Measurements from ENCODE around the gene ZNF774. TPM values are rescaled to one million over a fixed set of nuclear protein-coding genes. Genes with fewer than 3 reads are reported as not detected.

ZNF774 gene
- polyA plus RNA-seq, 1 donor (not counting 4 experiments of a cell fraction or from before 2014, with no cell fraction given), result 2.3 TPM

- H3K4me1 ChIP-seq (ENCODE audit: control insufficient read depth, extremely low read depth, insufficient read depth, low read length), result peaks cover 27% of the 10 kb centered on the region
- no peaks in the 10 kb centered on the region for H3K79me2 ChIP-seq (ENCODE audit: control insufficient read depth, insufficient read depth, low read length)
- no peak for TF ChIP-seq EZH2 (IDR thresholded peaks at IDR 0.05; ENCODE audit: low read length)
- no peak for TF ChIP-seq CTCF (optimal IDR thresholded peaks at IDR 0.05 in 1 of 3, IDR thresholded peaks at IDR 0.05 in 1 of 3, conservative IDR thresholded peaks at IDR 0.05 in 1 of 3; ENCODE audit: extremely low read depth in 1 of 3, insufficient read depth in 2 of 3, low read length in 3 of 3)
- no peak overlapping the region for H3K9ac ChIP-seq (ENCODE audit: control insufficient read depth, extremely low read depth, insufficient read depth, low read length)
- no peak overlapping the region for H3K4me2 ChIP-seq (ENCODE audit: control insufficient read depth, extremely low read depth, insufficient read depth, low read depth, low read length)
- FAIRE-seq (no peak), DNase-seq (ENCODE audit: low read depth, low spot score) (no peak)
- dilution Hi-C loops (cut with MboI; ENCODE audit: extremely low pct_ligation_motif_present, low sequenced_read_pairs), result no loop called here
- H2AFZ ChIP-seq (ENCODE audit: control insufficient read depth, low read length), result no peak overlapping the region
- no peaks in the 10 kb centered on the region for H3K9me3 ChIP-seq (ENCODE audit: control insufficient read depth, low read depth, low read length)
- no peaks in the 10 kb centered on the region for H3K36me3 ChIP-seq (ENCODE audit: control insufficient read depth in 2 of 2, extremely low read depth in 1 of 2, insufficient read depth in 2 of 2, low read length in 2 of 2)
- no peaks in the 10 kb centered on the region for H3K27me3 ChIP-seq (ENCODE audit: control insufficient read depth, extremely low read depth, insufficient read depth, low read length)
- H3K4me3 ChIP-seq (ENCODE audit: control insufficient read depth in 2 of 3, extremely low read depth in 1 of 3, insufficient read depth in 2 of 3, low read depth in 1 of 3, low read length in 3 of 3), result no peak overlapping the region
- H4K20me1 ChIP-seq (ENCODE audit: control insufficient read depth, extremely low read depth, insufficient read depth, low read length), result no peaks in the 10 kb centered on the region
- no peak overlapping the region for H3K27ac ChIP-seq (ENCODE audit: control insufficient read depth, insufficient read depth, low read length)
- H3K9me1 ChIP-seq (ENCODE audit: control insufficient read depth, extremely low read depth, insufficient read depth, low read length), result no peaks in the 10 kb centered on the region
Measured at GRCh38 chr15:90349072-90349471, 3.0 kb upstream of the ZNF774 start.

GRCh38 chr15:90349821-90350220 is 2.3 kb upstream of the ZNF774 start:
- FAIRE-seq, result no peak
- Histone ChIP-seq H2AFZ (ENCODE audit: control insufficient read depth, low read length) (no peak overlapping the region), H3K9me3 (ENCODE audit: control insufficient read depth, low read depth, low read length) (no peaks in the 10 kb centered on the region), H3K4me1 (ENCODE audit: control insufficient read depth, extremely low read depth, insufficient read depth, low read length) (peaks cover 27% of the 10 kb centered on the region), H3K4me3 (ENCODE audit: control insufficient read depth in 2 of 3, extremely low read depth in 1 of 3, insufficient read depth in 2 of 3, low read depth in 1 of 3, low read length in 3 of 3) (no peak overlapping the region), H3K36me3 (ENCODE audit: control insufficient read depth in 2 of 2, extremely low read depth in 1 of 2, insufficient read depth in 2 of 2, low read length in 2 of 2) (no peaks in the 10 kb centered on the region), H3K79me2 (ENCODE audit: control insufficient read depth, insufficient read depth, low read length) (no peaks in the 10 kb centered on the region), H3K9me1 (ENCODE audit: control insufficient read depth, extremely low read depth, insufficient read depth, low read length) (no peaks in the 10 kb centered on the region), H3K27ac (ENCODE audit: control insufficient read depth, insufficient read depth, low read length) (no peak overlapping the region), H3K27me3 (ENCODE audit: control insufficient read depth, extremely low read depth, insufficient read depth, low read length) (no peaks in the 10 kb centered on the region), H3K4me2 (ENCODE audit: control insufficient read depth, extremely low read depth, insufficient read depth, low read depth, low read length) (no peak overlapping the region), H3K9ac (ENCODE audit: control insufficient read depth, extremely low read depth, insufficient read depth, low read length) (no peak overlapping the region), H4K20me1 (ENCODE audit: control insufficient read depth, extremely low read depth, insufficient read depth, low read length) (no peaks in the 10 kb centered on the region)
- TF ChIP-seq EZH2 (IDR thresholded peaks at IDR 0.05; ENCODE audit: low read length), result no peak
- TF ChIP-seq CTCF (optimal IDR thresholded peaks at IDR 0.05 in 1 of 3, IDR thresholded peaks at IDR 0.05 in 1 of 3, conservative IDR thresholded peaks at IDR 0.05 in 1 of 3; ENCODE audit: extremely low read depth in 1 of 3, insufficient read depth in 2 of 3, low read length in 3 of 3), result no peak
- DNase-seq (ENCODE audit: low read depth, low spot score), result no peak
- dilution Hi-C loops (cut with MboI; ENCODE audit: extremely low pct_ligation_motif_present, low sequenced_read_pairs), result no loop called here
